Suprapubic skin (tissue), 4 donors: Measurements from ENCODE around the gene SPOCK2.

Experiments used
- CTCF ChIP-seq, 2 donors: fragments of 200-600 bp in 1 of 2; fragments of 450-650 bp in 1 of 2; sonication (generic) in 1 of 2; IDR thresholded peaks; one replicate each; pipeline ENCODE4 v1.5.1; 2016 to 2019; ENCODE audit warnings: antibody characterized with exemption in 2 of 2, mild to moderate bottlenecking in 1 of 2, moderate library complexity in 1 of 2
- EP300 ChIP-seq: sonication (generic); formaldehyde crosslinking; IDR thresholded peaks from one replicate; pipeline ENCODE4 v1.6.1; 2017; ENCODE audit warnings: antibody characterized with exemption
- POLR2A ChIP-seq, 2 donors: fragments of 450-650 bp; IDR thresholded peaks; one replicate each; pipeline ENCODE4 v1.6.1; 2017; ENCODE audit warnings: antibody characterized with exemption in 2 of 2, mild to moderate bottlenecking in 2 of 2, moderate library complexity in 2 of 2
- POLR2AphosphoS5 ChIP-seq, 3 donors: sonication (generic); formaldehyde crosslinking; IDR thresholded peaks; one replicate each; pipeline ENCODE4 v1.6.1; 2017; ENCODE audit warnings: antibody characterized with exemption in 3 of 3

- TF ChIP-seq CTCF (IDR thresholded peaks at IDR 0.05) (no peak), POLR2A (IDR thresholded peaks at IDR 0.05) (no peak), POLR2AphosphoS5 (IDR thresholded peaks at IDR 0.05) (no peak), EP300 (no peak)
These were observed 35.3 kb upstream of the SPOCK2 start for GRCh38 chr10:72123616-72124015.
